GM21717 (cell line): ENCODE measurements around the gene SPOP.

Source experiments
- ATAC-seq: cut with Tn5 transposase; IDR thresholded peaks from one replicate; pipeline ENCODE4 v1.9.1; 2021; ENCODE audit warnings: mild to moderate bottlenecking, moderate library complexity; ENCODE audit not compliant: unreplicated experiment

The SPOP gene

DNA sequence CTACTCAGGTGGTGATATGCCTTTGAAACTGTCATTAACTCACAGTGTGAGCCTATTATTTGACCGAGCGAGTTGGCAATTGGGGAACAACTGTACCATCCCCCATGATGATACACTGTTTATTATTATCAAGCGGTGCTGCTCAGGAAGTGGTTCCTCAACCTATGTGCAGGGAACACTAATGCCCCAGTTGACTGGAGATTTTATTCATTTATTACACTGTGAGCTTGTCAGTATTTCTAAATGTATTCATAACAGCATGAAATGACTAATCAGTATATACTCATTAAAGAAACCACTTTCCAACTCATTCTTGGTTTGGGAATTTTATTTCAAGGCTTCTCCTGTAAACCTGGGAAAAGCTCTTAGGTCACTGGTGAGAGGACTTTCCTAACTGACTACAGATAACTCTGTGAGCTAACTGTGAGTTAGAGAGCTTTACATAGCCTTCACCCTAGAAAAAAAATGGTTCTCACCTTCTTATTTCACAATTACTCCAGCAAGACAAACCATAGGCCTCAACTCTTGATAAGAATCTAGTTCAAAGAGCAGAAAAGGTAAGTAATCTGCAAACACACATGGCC, 59.8 kb downstream of the SPOP start:
- no peak for ATAC-seq

DNA sequence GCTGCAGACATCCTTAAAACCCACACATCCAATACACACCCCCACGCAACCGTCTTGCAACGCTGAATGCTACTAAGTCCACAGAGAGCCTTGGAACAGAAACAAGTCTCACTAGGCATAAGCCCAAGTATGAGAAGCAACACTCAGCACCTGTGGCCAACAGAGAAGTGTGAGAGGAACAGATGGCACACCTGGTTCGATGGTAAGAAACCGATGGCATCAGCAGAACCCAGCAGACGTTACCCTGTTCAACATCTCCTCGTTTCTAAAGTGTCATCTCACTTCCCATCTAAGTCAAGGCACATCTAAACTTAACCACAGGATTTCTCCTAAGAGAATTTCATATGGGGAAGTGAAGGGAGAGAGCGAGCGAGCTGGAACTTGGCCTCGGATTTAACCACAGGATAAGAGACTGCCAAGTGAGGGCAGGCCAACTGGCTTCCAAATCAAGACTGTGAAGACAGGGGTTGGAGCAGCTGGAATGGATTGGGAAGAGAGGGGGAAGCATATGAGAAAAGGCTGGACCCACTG, 61.2 kb downstream of the SPOP start:
- no peak for ATAC-seq

DNA sequence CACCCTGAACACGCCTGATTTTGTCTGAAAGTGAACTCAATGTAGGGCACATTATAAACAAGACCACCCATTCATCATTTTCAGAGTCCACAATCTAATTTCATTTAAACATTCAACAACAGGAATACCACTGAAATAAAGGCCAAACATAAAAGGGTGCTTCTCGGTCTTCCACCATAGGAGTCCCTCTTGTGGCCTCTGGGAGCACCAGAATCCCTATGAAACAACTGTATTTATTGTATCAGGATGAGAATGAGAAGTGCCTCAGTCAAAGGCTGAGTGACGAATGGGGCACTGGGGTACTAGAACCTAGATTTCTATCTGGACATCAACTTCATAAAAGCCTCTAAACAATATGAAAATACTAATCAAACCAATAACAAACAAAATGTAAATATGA, 61.8 kb downstream of the SPOP start:
- ATAC-seq = no peak

DNA sequence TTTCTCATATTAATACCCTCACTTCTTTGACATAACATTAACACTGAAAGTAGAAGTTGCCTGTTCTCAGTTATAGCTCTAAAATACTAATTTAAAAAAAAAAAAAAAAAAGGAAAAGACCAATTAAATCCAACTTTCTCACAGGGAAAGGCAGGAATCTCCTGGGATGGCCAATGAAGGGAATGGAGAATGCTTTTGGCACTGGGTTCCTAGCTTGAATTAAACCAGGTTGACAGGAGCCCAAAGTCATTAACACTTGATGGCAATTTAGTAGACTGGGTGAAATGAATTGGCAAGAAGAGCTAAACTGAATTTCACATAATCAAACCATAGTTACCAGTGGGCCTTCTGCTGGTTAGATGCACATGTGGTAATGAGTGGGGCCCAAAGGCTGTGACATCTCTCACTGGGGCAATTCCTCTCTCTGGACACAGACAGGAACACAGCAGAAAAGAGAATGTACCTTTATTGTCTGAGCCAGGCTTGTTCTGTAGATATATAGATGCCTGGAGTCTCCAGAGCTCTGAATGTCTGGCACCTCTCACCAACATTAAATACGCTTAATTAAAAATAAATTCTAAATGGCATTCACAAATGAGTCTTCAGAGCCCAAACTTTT, 64.6 kb downstream of the SPOP start:
- ATAC-seq = no peak

DNA sequence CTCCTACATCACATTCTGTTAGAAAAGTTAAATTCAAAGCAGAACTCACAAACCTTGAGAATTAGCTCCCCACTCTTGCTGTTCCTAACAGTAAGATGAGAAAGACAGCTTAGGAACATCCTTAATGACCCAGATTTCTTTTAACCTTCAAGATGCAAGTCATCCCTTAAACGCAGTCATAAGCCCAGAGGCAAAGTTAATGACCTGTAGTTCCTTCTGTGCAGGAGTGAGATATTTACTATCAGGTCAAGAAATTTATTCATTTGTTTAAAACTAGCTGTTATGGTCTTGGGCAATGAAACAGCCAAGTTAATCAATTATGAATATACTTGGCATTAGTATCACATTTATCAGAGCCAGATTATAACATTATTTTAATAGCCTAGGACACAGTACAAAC, 65.2 kb downstream of the SPOP start:
- no peak for ATAC-seq

DNA sequence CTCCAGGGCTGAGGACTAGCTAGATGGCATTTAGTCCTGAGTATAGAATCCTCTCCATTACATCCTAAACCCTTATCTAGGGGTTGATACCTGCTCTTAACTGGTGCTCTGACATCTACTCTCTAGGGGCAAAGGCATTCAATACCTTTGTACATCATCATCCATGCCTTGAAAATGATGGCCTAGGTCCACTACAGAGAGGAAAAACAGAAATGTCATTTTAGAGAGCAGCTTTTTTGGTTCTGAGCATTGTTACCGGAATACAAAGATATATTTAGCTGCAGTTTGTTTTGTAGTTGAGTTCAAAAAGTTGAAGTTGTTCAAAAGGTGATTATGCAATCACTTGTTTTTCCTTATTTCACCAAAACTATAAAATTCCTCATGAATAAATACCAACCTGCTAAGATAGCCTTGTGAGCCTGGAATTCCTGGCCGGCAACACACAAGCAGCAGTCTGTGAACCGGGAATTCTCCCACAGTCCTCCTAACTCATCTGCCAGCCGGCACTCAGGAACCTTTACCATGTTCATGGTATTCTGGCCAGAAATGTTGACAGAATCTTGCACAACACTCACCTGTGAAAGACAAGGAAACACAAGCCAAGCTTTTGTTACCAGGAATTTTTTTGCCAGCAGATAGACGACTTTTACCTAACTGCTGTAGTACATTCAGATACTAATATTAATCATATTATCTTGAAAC, 66.9 kb downstream of the SPOP start:
- no peak for ATAC-seq

DNA sequence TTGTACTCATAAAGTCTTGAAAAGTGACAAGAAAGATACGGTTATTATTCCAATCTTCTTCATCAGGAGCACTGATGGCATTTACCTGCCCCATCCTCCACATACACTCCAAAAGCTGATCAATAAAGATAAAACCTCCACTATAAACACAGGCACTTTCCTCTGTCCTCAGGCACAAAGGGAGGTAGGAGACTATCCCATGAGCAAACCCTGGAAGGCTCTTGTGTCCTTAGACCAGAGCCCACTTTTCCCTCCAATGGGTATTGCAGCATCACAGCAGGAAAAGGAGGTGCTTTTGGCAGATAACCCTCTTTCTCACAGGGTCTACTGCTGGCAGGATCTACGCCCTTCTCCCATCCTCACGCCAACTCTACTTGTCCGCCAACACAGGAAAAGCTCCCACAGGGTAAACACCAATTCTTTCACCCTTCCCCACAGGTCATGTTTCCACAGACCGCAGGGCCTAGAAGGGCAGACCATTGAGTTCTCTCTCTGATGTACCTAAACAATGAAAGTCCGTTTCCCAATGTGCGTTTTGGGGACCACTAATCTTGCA, 73.5 kb downstream of the SPOP start:
- ATAC-seq = no peak

DNA sequence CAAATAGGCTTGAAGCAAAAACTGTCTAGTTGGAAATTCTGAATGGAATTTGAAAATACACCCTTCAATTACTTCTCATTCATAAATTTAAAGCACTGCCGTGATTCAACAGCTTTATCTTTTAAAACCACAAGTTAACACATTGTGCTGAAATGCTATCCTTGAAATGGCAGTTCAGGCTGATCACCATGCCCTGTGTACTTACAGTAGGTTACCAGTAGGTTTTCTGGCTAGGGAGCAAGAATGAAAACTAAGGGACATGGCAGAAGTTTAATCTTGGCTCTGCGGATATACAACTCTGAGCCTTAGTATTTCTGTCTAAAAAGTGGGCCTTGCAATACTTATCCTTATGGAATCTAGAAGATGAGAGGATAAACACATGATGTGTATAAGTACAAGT, 74.2 kb downstream of the SPOP start:
- no peak for ATAC-seq

DNA sequence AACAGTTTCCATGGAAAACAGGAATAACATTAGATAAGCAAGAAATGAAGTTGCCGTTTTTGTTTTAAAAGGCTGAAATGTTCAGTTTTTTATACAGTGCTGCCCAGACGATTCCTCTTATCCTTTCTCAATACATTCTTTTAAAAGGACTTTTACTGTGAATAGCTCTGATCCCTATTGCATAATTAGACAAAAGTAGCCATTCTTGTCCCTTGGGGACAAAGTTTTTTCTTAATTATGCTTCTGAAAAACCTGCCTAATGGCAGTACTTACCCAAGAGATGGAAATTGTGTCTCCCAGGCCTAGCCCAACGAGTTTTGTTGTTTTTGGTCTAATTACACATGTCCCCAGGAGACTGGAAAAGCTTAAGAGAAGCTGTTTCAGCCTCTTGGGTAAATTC, 74.7 kb downstream of the SPOP start:
- ATAC-seq = no peak

DNA sequence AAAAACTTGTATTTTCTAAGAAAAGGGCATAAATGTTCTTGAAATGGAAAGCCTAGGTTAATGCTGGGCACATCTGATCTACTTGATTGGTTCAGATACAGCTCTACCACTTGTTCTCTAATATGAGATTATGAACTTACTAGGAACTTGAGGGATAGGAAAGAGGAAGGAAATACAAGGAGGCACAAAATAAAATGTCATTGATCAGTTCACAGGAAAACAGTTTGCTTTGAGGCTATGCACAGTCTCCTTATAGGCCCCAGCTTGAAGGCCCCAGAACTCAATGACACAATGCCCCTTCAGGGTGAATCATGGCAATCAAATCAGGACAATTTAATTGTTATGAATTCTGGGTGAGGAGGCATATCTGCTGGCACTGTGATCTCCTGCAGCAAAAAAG, 75.1 kb downstream of the SPOP start:
- no peak for ATAC-seq

DNA sequence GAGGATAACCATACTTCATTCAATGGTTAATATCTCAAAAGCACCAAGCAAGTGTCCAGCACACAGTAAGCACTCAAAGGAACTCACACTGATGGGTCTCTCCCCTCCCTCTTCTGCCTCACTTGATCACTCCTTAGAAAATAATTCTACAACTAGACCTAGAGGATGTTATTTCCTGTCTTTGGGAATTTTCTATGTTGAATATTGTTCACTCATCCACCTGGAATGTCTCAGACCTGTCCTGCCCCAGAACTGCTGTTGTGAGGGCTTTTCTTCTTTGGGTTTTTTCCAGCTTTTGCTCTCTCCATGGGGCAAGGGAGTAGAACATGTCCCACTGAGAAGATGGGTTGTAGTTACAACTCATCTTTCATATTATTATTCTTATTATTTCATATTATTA, 76.9 kb downstream of the SPOP start:
- no peak for ATAC-seq

DNA sequence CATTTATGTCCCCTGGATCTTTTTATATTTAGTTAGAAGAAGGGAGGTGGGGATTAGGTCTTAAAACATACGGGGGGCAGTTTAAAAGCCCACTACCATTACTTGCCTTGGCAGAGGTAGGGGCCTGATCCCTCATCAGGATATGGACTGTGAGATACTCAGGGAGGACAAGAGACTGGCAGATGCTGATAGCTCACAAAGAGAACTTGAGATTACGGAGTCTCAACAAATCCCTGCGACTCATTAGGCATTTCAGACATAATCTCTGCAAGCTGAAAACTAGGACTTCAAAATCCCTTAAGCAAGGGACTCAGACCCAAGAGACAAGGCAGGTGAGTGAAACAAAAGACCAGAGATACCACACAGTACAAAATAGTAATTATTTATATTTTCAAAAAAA, 79.0 kb downstream of the SPOP start:
- no peak for ATAC-seq

DNA sequence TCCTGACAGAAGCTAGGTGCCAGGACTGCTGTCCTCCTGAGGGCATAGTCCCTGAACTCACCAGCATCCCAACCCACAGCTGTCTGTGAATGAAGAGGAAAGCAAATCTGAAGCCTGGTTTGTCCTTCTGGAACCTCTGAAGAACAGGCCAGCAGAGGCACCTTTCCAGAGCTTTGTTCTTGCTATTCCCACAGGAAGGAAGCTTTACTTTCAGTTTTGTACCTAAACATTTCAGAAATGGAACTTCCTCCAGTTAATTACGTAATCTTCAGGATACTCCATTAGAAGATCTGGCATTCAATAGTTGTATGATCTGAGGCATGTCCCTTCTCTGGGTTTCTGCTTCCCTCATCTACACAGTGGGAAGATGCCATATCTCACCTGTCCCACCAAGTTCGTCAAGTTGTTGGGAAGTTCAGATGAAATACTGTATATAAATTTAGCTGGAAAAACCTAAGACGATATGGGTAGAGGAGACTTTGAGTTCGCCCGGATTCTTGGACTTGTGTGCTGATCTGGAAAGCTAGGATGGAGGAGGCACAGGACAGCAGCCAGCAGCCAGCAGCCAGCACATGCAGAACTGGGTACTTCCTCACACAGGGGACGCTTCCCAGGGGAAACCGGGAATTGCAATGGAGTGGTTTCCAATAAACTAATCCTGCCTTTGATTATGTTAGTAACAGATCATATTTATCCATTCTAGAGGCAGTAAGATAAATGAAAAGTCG, 79.8 kb downstream of the SPOP start:
- ATAC-seq = no peak

DNA sequence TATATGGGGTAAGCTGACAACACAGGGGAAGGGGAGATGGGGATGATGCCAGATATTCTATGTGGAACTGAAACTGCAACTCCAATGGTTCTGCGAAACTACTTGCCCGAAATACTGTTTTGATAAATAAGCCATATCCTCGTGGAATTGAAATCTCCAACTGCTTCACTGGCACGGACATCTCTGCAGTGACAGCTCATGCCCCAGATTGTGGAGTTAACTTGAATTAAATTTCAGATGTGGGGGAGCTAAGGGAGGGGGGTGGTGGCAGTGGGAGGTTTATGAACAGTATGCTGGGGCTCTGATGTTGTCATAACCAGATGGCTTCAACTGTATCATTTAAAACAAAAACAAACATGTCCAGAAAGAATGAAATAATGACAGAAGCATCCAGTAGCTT, 80.5 kb downstream of the SPOP start:
- no peak for ATAC-seq

DNA sequence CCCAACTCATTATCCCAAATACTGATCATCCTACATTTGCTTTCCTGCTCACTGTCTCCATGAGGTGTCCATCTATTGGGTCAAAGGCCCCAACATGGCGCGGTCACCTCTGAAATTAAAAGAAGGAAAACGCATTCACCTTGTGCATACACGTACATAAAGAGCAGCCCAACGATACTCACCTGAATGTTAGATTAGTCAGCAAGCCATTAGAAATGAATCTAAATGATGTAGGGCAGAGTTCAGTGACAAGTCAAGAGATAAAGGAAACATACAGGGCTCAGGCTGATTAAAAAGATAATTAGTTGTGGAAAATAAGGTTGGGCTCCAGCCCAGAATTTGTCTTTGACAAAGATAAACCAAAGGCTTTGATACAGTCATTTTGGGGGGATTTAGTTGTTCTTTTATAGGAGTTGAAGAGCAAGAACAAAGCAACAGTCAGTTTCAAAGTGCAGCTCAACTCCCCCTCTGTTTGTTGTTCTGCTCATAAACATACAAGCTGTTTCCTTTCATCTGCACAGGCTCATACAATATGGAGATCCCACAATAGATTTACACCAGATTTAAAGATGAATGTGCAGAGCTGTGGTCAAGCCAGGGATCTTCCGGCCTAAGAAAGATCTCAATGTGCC, 81.2 kb downstream of the SPOP start:
- no peak for ATAC-seq

DNA sequence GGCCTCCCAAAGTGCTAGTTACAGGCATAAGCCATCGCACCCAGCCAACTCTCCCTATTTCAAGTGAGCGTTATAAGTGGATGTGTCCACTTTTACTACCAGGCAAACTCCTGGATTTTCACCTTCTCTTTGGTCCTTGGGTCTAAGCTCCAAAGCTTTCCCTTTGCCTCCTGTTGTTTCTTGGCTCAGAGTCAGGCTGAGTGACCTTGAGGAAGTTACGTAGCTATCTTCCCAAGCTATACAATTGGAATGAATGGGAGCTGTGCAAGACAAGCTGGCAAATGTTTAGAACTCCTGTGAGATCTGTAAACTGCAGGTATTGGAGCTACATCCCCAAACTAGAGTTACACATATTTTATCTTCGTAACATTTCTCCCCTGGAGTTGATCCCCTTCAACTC, 81.9 kb downstream of the SPOP start:
- ATAC-seq = no peak

DNA sequence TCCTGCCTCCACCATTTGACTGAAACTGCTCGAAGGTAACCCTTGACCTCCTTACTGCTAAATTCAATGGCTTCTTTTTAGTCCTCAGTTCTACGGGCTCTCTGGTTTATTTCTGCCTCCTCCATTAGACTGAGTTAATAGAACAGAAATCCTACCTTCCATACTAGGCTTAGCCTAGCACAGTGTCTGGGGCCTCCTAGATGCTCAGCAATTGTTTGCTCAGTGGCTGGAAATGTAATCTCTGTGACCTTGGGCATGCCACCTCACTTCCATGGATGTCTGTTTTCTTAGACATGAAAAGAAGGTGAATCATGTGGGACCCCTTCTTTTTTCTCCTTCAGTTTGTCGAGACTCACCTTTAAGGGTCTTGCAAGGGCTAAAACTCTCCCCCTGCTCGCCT, 82.6 kb downstream of the SPOP start:
- no peak for ATAC-seq

DNA sequence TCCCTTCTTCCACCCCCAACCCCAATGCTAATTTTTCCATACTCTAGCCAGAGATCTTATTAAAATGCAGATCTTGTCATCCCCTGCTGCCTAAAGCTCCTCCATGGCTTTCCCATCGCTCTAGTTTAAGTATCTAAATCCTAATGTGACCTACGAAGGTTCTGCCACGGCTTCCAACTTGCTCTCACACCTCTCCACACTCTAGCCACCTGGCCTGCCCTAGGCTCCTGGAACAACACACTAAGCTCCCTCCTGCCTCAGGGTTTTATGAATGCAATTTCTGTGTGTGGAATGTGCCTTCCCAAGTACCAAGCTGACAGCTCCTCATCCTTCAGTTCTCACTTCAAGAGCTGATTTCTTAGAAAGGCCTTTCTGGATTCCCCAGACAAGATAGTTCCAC, 85.6 kb downstream of the SPOP start:
- no peak for ATAC-seq

DNA sequence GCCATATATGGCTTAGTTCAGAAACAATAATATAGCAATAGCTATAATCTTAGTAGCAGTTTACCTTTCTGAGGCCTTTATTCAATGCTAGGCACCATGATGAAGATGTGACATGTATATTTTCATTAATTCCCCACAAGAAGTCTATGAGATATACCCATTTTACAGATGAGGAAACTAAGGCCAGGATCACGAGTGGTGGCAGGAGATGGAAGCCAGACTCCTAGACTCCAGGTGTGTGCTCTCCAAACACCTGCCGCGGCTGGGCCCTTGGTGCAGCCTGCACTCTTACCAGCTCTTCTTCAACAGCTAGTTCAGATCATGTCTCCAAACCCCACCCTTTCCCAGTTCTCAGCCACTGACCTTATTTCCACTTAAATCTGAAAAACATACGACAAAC, 87.0 kb downstream of the SPOP start:
- no peak for ATAC-seq

DNA sequence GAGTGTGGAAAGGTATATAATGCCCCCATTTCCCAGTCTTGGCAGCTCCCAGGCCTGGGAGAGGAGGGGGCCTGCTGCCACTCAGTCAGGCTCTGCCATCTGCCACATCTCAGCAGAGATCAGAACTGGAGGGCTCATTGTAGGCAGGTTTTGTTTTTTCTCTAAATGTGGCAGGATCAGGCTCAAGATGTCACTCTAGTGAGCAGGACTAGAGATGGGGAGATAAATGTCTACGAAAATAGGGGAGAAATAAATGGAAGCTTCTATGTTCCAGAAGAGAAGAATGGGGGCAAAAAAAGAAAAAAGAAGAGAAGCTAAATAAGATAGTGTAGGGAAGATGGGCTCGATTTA, 88.3 kb downstream of the SPOP start:
- ATAC-seq = no peak
